HG03521 (cell line): Measurements from ENCODE around the gene IPPK.
"Not testable (repeated sequence)": the region's sequence is repeated elsewhere in the genome, so short reads cannot be mapped to it uniquely, and the experiment has no call there.

Experiments used
- ATAC-seq: cut with Tn5 transposase; IDR thresholded peaks from one replicate; pipeline ENCODE4 v1.9.1; 2021; ENCODE audit warnings: mild to moderate bottlenecking, moderate library complexity; ENCODE audit not compliant: unreplicated experiment

Gene IPPK

GRCh38 chr9:92599938-92600461, 69.9 kb downstream of the IPPK start:
- ATAC-seq, result no peak

GRCh38 chr9:92598382-92598781, 71.5 kb downstream of the IPPK start:
- ATAC-seq, result no peak

- no peak for ATAC-seq
Observed at GRCh38 chr9:92595930-92596329, 74.0 kb downstream of the IPPK start.

- ATAC-seq, result not testable (repeated sequence)
Observed at GRCh38 chr9:92595075-92595474, 74.9 kb downstream of the IPPK start.

- no peak for ATAC-seq
Observed at GRCh38 chr9:92592946-92593861, 76.7 kb downstream of the IPPK start.

GRCh38 chr9:92592537-92592936, 77.4 kb downstream of the IPPK start:
- ATAC-seq, result no peak

GRCh38 chr9:92590377-92590776, 79.6 kb downstream of the IPPK start:
- ATAC-seq, result no peak

- no peak for ATAC-seq
Observed at GRCh38 chr9:92589923-92590322, 80.0 kb downstream of the IPPK start.

GRCh38 chr9:92576175-92576574, 93.8 kb downstream of the IPPK start:
- ATAC-seq, result no peak

GRCh38 chr9:92573612-92574011, 96.3 kb downstream of the IPPK start:
- not testable (repeated sequence) for ATAC-seq

GRCh38 chr9:92571871-92572270, 98.1 kb downstream of the IPPK start:
- not testable (repeated sequence) for ATAC-seq

GRCh38 chr9:92564982-92565381, 104.9 kb downstream of the IPPK start:
- ATAC-seq, result no peak

- ATAC-seq, result no peak
Observed at GRCh38 chr9:92564504-92564903, 105.4 kb downstream of the IPPK start.
